H1 (cell line): ENCODE measurements around the gene ANKRD11. TPM values are rescaled to one million over a fixed set of nuclear protein-coding genes. Genes with fewer than 3 reads are reported as not detected.

ENCODE experiments used
- BCL11A ChIP-seq, 2 experiments: IDR thresholded peaks; one replicate each; pipeline ENCODE4 v1.6.1; 2011; ENCODE audit warnings: low read depth in 2 of 2, low read length in 2 of 2, mild to moderate bottlenecking in 2 of 2
- CEBPB ChIP-seq: IDR thresholded peaks from 2 replicates; pipeline ENCODE4 v1.6.1; 2012; ENCODE audit warnings: low read depth, low read length
- HDAC6 ChIP-seq: IDR thresholded peaks from one replicate; pipeline ENCODE4 v1.7.1; 2012; ENCODE audit warnings: low read depth, mild to moderate bottlenecking, inconsistent platforms, low read length, moderate library complexity
- POLR2A ChIP-seq, 2 experiments: IDR thresholded peaks; 1 replicate in 1 of 2; 2 replicates in 1 of 2; pipeline ENCODE4 v1.6.1; 2011; ENCODE audit warnings: low read depth in 2 of 2, low read length in 2 of 2, mild to moderate bottlenecking in 2 of 2; ENCODE audit errors: control extremely low read depth in 1 of 2
- polyA plus RNA-seq, 7 experiments: library from polyadenylated mRNA; depleted of rRNA in 3 of 7; stranded (reverse) in 5 of 7; unstranded in 2 of 7; fragments of >200 nt in 5 of 7; fragments of 200-250 nt in 2 of 7; gene quantifications; 1 replicate in 5 of 7; 2 replicates in 1 of 7; 4 replicates in 1 of 7; pipeline versions ENCODE4 v1.2.1 to v1.2.3, GENCODE V29; 2011 to 2013; ENCODE audit warnings: missing spikeins in 2 of 7, mixed read lengths in 2 of 7
- total RNA-seq: library from RNA; stranded (reverse); fragmentation: NEBNext Ultra II Directional; extraction: Animal tissue kit (Norgen Biotek cat#: 25700); gene quantifications from 2 replicates; pipeline ENCODE4 v1.2.1, GENCODE V29; 2021
- TF ChIP-seq, protein P1 (sequence below): IDR thresholded peaks from 2 replicates; pipeline ENCODE4 v1.6.1; 2011; ENCODE audit warnings: low read length, improper control_type of control experiment

Gene ANKRD11
- total and polyA plus RNA-seq, 2 of the 8 experiments (the other 6 are each of a cell fraction or from before 2014, with no cell fraction given), result 46.5 to 142 TPM

- no peak for TF ChIP-seq POLR2A (IDR thresholded peaks at IDR 0.05; ENCODE audit: control extremely low read depth in 1 of 2, low read depth in 2 of 2, low read length in 2 of 2)
- no peak for TF ChIP-seq BCL11A (IDR thresholded peaks at IDR 0.05; ENCODE audit: low read depth in 2 of 2, low read length in 2 of 2)
- TF ChIP-seq, protein P1, sequence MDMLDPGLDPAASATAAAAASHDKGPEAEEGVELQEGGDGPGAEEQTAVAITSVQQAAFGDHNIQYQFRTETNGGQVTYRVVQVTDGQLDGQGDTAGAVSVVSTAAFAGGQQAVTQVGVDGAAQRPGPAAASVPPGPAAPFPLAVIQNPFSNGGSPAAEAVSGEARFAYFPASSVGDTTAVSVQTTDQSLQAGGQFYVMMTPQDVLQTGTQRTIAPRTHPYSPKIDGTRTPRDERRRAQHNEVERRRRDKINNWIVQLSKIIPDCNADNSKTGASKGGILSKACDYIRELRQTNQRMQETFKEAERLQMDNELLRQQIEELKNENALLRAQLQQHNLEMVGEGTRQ, result no peak
- TF ChIP-seq CEBPB, result no peak
- TF ChIP-seq HDAC6, result no peak
Measured at GRCh38 chr16:89536371-89536770, 46.0 kb upstream of the ANKRD11 start (continued).
